Duodenal mucosa (tissue), 2 donors: ENCODE results near the gene RABL6.

Experiments used
- H3K27ac ChIP-seq: one replicate; pipeline ENCODE4 v1.7.0; 2013; ENCODE audit warnings: low read depth, low read length
- H3K27me3 ChIP-seq, 2 donors: one replicate each; pipeline ENCODE4 v1.7.0; 2013; ENCODE audit warnings: low read length in 2 of 2, control low read depth in 1 of 2; ENCODE audit not compliant: insufficient read depth in 2 of 2, control insufficient read depth in 1 of 2
- H3K36me3 ChIP-seq, 2 donors: one replicate each; pipeline ENCODE4 v1.7.0; 2013; ENCODE audit warnings: low read length in 2 of 2, control low read depth in 1 of 2; ENCODE audit not compliant: insufficient read depth in 2 of 2, control insufficient read depth in 1 of 2
- H3K4me1 ChIP-seq, 2 donors: one replicate each; pipeline ENCODE4 v1.7.0; 2013; ENCODE audit warnings: low read length in 2 of 2, control low read depth in 1 of 2; ENCODE audit not compliant: insufficient read depth in 2 of 2, control insufficient read depth in 1 of 2
- H3K4me3 ChIP-seq, 2 donors: one replicate each; pipeline ENCODE4 v1.7.0; 2013; ENCODE audit warnings: low read length in 2 of 2, low read depth in 1 of 2
- H3K9ac ChIP-seq, 2 donors: one replicate each; pipeline ENCODE4 v1.7.0; 2013; ENCODE audit warnings: low read length in 2 of 2, low read depth in 1 of 2
- H3K9me3 ChIP-seq, 2 donors: one replicate each; pipeline ENCODE4 v1.7.0; 2013; ENCODE audit warnings: low read length in 2 of 2, control low read depth in 1 of 2; ENCODE audit not compliant: control insufficient read depth in 1 of 2

RABL6 gene

GRCh38 chr9:136854842-136855460 is 47.2 kb downstream of the RABL6 start:
- Histone ChIP-seq H3K9ac (no peak overlapping the region), H3K36me3 (no peaks in the 10 kb centered on the region), H3K27ac (no peak overlapping the region), H3K27me3 (no peaks in the 10 kb centered on the region), H3K9me3 (no peaks in the 10 kb centered on the region), H3K4me1 (peaks cover 58 to 61% of the 10 kb centered on the region in 2 donors), H3K4me3 (no peak overlapping the region)

GRCh38 chr9:136855461-136856078 is 47.8 kb downstream of the RABL6 start:
- Histone ChIP-seq H3K9me3 (no peaks in the 10 kb centered on the region), H3K4me3 (no peak overlapping the region), H3K27me3 (no peaks in the 10 kb centered on the region), H3K9ac (no peak overlapping the region), H3K4me1 (peaks cover 55 to 60% of the 10 kb centered on the region in 2 donors), H3K36me3 (peaks cover 0 to 2% of the 10 kb centered on the region in 2 donors), H3K27ac (no peak overlapping the region)

- H3K27me3 ChIP-seq, result no peaks in the 10 kb centered on the region
- H3K4me1 ChIP-seq, result peaks cover 56 to 60% of the 10 kb centered on the region in 2 donors
- no peaks in the 10 kb centered on the region for H3K9me3 ChIP-seq
- H3K27ac ChIP-seq, result no peak overlapping the region
- no peak overlapping the region for H3K9ac ChIP-seq
- peaks cover 0 to 6% of the 10 kb centered on the region in 2 donors for H3K36me3 ChIP-seq
- no peak overlapping the region for H3K4me3 ChIP-seq
Measured at GRCh38 chr9:136856079-136856476, 48.3 kb downstream of the RABL6 start.

- H3K4me1 ChIP-seq, result peaks cover 56 to 62% of the 10 kb centered on the region in 2 donors
- H3K9ac ChIP-seq, result no peak overlapping the region
- peaks cover 0 to 12% of the 10 kb centered on the region in 2 donors for H3K36me3 ChIP-seq
Measured at GRCh38 chr9:136856541-136857141, 48.9 kb downstream of the RABL6 start.

GRCh38 chr9:136857166-136857565 is 49.4 kb downstream of the RABL6 start:
- no peaks in the 10 kb centered on the region for H3K9me3 ChIP-seq
- no peak overlapping the region for H3K9ac ChIP-seq
- no peak overlapping the region for H3K27ac ChIP-seq
- no peaks in the 10 kb centered on the region for H3K27me3 ChIP-seq
- H3K4me1 ChIP-seq, result peaks cover 50 to 58% of the 10 kb centered on the region in 2 donors
- no peak overlapping the region for H3K4me3 ChIP-seq
- H3K36me3 ChIP-seq, result peaks cover 5 to 17% of the 10 kb centered on the region in 2 donors

More at GRCh38 chr9:136856541-136857141, 48.9 kb downstream of the RABL6 start:
- H3K4me3 ChIP-seq, result no peak overlapping the region
- no peak overlapping the region for H3K27ac ChIP-seq
- no peaks in the 10 kb centered on the region for H3K27me3 ChIP-seq
- no peaks in the 10 kb centered on the region for H3K9me3 ChIP-seq

GRCh38 chr9:136857581-136858412 is 50.0 kb downstream of the RABL6 start:
- Histone ChIP-seq H3K9me3 (no peaks in the 10 kb centered on the region), H3K27me3 (no peaks in the 10 kb centered on the region), H3K4me3 (no peak overlapping the region), H3K4me1 (peaks cover 44 to 52% of the 10 kb centered on the region in 2 donors), H3K36me3 (peaks cover 11 to 23% of the 10 kb centered on the region in 2 donors), H3K9ac (peak overlapping the region; percentile 51 to 68), H3K27ac (peak overlapping the region; percentile 95)

GRCh38 chr9:136858452-136858843 is 50.7 kb downstream of the RABL6 start:
- H3K9ac ChIP-seq, result peak overlapping the region; percentile 51 to 68
- H3K9me3 ChIP-seq, result no peaks in the 10 kb centered on the region
- peaks cover 17 to 30% of the 10 kb centered on the region in 2 donors for H3K36me3 ChIP-seq
- peaks cover 43 to 55% of the 10 kb centered on the region in 2 donors for H3K4me1 ChIP-seq
- no peaks in the 10 kb centered on the region for H3K27me3 ChIP-seq
- H3K4me3 ChIP-seq, result no peak overlapping the region
- H3K27ac ChIP-seq, result peak overlapping the region; percentile 95

GRCh38 chr9:136858844-136859757 is 51.4 kb downstream of the RABL6 start:
- no peaks in the 10 kb centered on the region for H3K27me3 ChIP-seq
- H3K36me3 ChIP-seq, result peaks cover 22 to 36% of the 10 kb centered on the region in 2 donors
- H3K9me3 ChIP-seq, result no peaks in the 10 kb centered on the region
- H3K9ac ChIP-seq, result peak overlapping the region; percentile 68 to 79
- peak overlapping the region; percentile 95 for H3K27ac ChIP-seq
- peaks cover 43 to 60% of the 10 kb centered on the region in 2 donors for H3K4me1 ChIP-seq
- H3K4me3 ChIP-seq, result peak overlapping the region; percentile 32 to 35

GRCh38 chr9:136860529-136860928 is 52.8 kb downstream of the RABL6 start:
- Histone ChIP-seq H3K36me3 (peaks cover 22 to 36% of the 10 kb centered on the region in 2 donors), H3K27me3 (no peaks in the 10 kb centered on the region), H3K4me1 (peaks cover 52 to 68% of the 10 kb centered on the region in 2 donors), H3K4me3 (peak overlapping the region in 1 of 2 donors; percentile 13), H3K27ac (peak overlapping the region; percentile 30), H3K9ac (peak overlapping the region; percentile 4 to 68), H3K9me3 (no peaks in the 10 kb centered on the region)
